ENCODE data around the gene RAP1GAP2.

- no peak for TF ChIP-seq CTCF (conservative IDR thresholded peaks at IDR 0.05)
- TF ChIP-seq ZFX (IDR thresholded peaks at IDR 0.05) = no peak
Observed at GRCh38 chr17:2814481-2815341, 18.5 kb downstream of the RAP1GAP2 start.

Data from C4-2B (cell line).